H1 (cell line): ENCODE measurements around the gene TTC9. TPM values are rescaled to one million over a fixed set of nuclear protein-coding genes. Genes with fewer than 3 reads are reported as not detected.

ENCODE experiments used
- CTCF ChIA-PET: fragments of 300-600 bp; sonication (Branson Sonifier 250); formaldehyde crosslinking; loops from one replicate; lab custom pipeline; 2021; ENCODE audit not compliant: partially characterized antibody; lab: Charles Lee
- POLR2A ChIA-PET: fragments of 300-600 bp; sonication (Branson Sonifier 250); formaldehyde crosslinking; loops from one replicate; lab custom pipeline; 2021; ENCODE audit warnings: inconsistent platforms; ENCODE audit not compliant: partially characterized antibody; lab: Charles Lee
- DNase-seq, 2 experiments: peaks; one replicate each; pipeline versions ENCODE4 v3.0.0 to v3.0.0-alpha.2; 2010 to 2022; ENCODE audit warnings: low spot score in 2 of 2, low read depth in 1 of 2, mixed read lengths in 1 of 2
- FAIRE-seq: peaks from 2 replicates; lab custom pipeline; 2011; peaks lifted over from hg19 to GRCh38; lab: Jason Lieb, UNC
- H2AFZ ChIP-seq: 2 replicates; pipeline ENCODE4 v1.8.1; 2012; ENCODE audit warnings: low read length, inconsistent platforms
- H2AK5ac ChIP-seq: 2 replicates; pipeline ENCODE4 v1.6.1; 2013; ENCODE audit warnings: low read depth, low read length
- H2BK120ac ChIP-seq: replicated peaks from 2 replicates; pipeline ENCODE3; 2013; ENCODE audit warnings: low read depth, low read length, inconsistent platforms
- H2BK12ac ChIP-seq: 2 replicates; pipeline ENCODE4 v1.6.1; 2013; ENCODE audit warnings: low read depth, low read length
- H2BK15ac ChIP-seq: 2 replicates; pipeline ENCODE4 v1.6.1; 2013; ENCODE audit warnings: low read length
- H2BK20ac ChIP-seq: 2 replicates; pipeline ENCODE4 v1.6.1; 2013; ENCODE audit warnings: low read length
- H2BK5ac ChIP-seq: 2 replicates; pipeline ENCODE4 v1.6.1; 2013; ENCODE audit warnings: low read depth, low read length
- H3K14ac ChIP-seq: 2 replicates; pipeline ENCODE4 v1.6.1; 2013; ENCODE audit warnings: inconsistent platforms; ENCODE audit not compliant: insufficient read length
- H3K18ac ChIP-seq: 2 replicates; pipeline ENCODE4 v1.6.1; 2013; ENCODE audit warnings: low read length; ENCODE audit errors: extremely low read depth
- H3K23ac ChIP-seq: 2 replicates; pipeline ENCODE4 v1.6.1; 2013; ENCODE audit warnings: inconsistent platforms; ENCODE audit not compliant: insufficient read length
- H3K23me2 ChIP-seq: 2 replicates; pipeline ENCODE4 v1.6.1; 2013; ENCODE audit warnings: low read depth, low read length
- H3K27ac ChIP-seq: 2 replicates; pipeline ENCODE4 v1.6.1; 2011; ENCODE audit warnings: low read depth, low read length, inconsistent platforms
- H3K27me3 ChIP-seq, 4 experiments: replicated peaks in 1 of 4; 1 replicate in 1 of 4; 2 replicates in 3 of 4; pipeline versions ENCODE4 v1.6.1 to v1.8.1; 2011 to 2013; ENCODE audit warnings: low read length in 3 of 4, mild to moderate bottlenecking in 3 of 4, inconsistent platforms in 2 of 4, mixed read lengths in 2 of 4, moderate library complexity in 1 of 4; ENCODE audit not compliant: control insufficient read depth in 3 of 4, insufficient read depth in 3 of 4; ENCODE audit errors: extremely low read depth in 1 of 4
- H3K36me3 ChIP-seq, 4 experiments: 2 replicates each; pipeline versions ENCODE4 v1.6.1 to v1.8.1; 2011 to 2013; ENCODE audit warnings: mild to moderate bottlenecking in 4 of 4, low read length in 3 of 4, moderate library complexity in 2 of 4, control low read depth in 1 of 4, inconsistent platforms in 1 of 4; ENCODE audit not compliant: insufficient read depth in 4 of 4, control insufficient read depth in 2 of 4
- H3K4ac ChIP-seq: replicated peaks from 2 replicates; pipeline ENCODE3; 2013; ENCODE audit warnings: low read length, low read depth, mixed read lengths, inconsistent platforms; ENCODE audit not compliant: insufficient read length
- H3K4me1 ChIP-seq, 4 experiments: replicated peaks in 1 of 4; 1 replicate in 1 of 4; 2 replicates in 3 of 4; pipeline versions ENCODE4 v1.6.1 to v1.8.1; 2011 to 2013; ENCODE audit warnings: low read length in 3 of 4, inconsistent platforms in 2 of 4, mixed read lengths in 1 of 4; ENCODE audit not compliant: insufficient read depth in 4 of 4, control insufficient read depth in 3 of 4
- H3K4me2 ChIP-seq, 2 experiments: 2 replicates each; pipeline versions ENCODE4 v1.6.1 to v1.8.1; 2011 to 2013; ENCODE audit warnings: low read depth in 2 of 2, low read length in 2 of 2, control low read depth in 1 of 2, inconsistent platforms in 1 of 2, mild to moderate bottlenecking in 1 of 2; ENCODE audit not compliant: insufficient read depth in 1 of 2
- H3K4me3 ChIP-seq, 4 experiments: fragments of 200-600, 300-600 bp in 1 of 4; sonication (generic), shearing (Covaris generic), sonication (Bioruptor Twin) in 1 of 4; 2 replicates each; pipeline versions ENCODE4 v1.5.1 to v1.8.1; 2011 to 2016; ENCODE audit warnings: low read length in 4 of 4, low read depth in 3 of 4, control low read depth in 2 of 4, inconsistent platforms in 2 of 4, mild to moderate bottlenecking in 2 of 4, mixed read lengths in 1 of 4, moderate library complexity in 1 of 4; ENCODE audit not compliant: insufficient read depth in 2 of 4; ENCODE audit errors: extremely low read depth in 1 of 4
- H3K56ac ChIP-seq: replicated peaks from 2 replicates; pipeline ENCODE3; 2013; ENCODE audit warnings: low read depth, mild to moderate bottlenecking, mixed read lengths, low read length, inconsistent platforms; ENCODE audit not compliant: insufficient read length
- H3K79me1 ChIP-seq: 2 replicates; pipeline ENCODE4 v1.6.1; 2013; ENCODE audit warnings: low read depth, low read length, control low read depth
- H3K79me2 ChIP-seq, 2 experiments: 2 replicates each; pipeline versions ENCODE4 v1.6.1 to v1.8.1; 2012 to 2013; ENCODE audit warnings: low read length in 2 of 2, mild to moderate bottlenecking in 2 of 2, inconsistent platforms in 1 of 2; ENCODE audit not compliant: insufficient read depth in 2 of 2, control insufficient read depth in 1 of 2
- H3K9ac ChIP-seq, 4 experiments: replicated peaks in 1 of 4; 1 replicate in 1 of 4; 2 replicates in 3 of 4; pipeline versions ENCODE4 v1.6.1 to v1.8.1; 2011 to 2013; ENCODE audit warnings: low read depth in 3 of 4, low read length in 3 of 4, control low read depth in 2 of 4, mild to moderate bottlenecking in 2 of 4, moderate library complexity in 2 of 4, inconsistent platforms in 1 of 4; ENCODE audit errors: extremely low read depth in 1 of 4
- H3K9me3 ChIP-seq, 2 experiments: 2 replicates each; pipeline versions ENCODE4 v1.6.1 to v1.8.1; 2012 to 2013; ENCODE audit warnings: mild to moderate bottlenecking in 2 of 2, moderate library complexity in 2 of 2, control low read depth in 1 of 2, inconsistent platforms in 1 of 2, low read depth in 1 of 2, low read length in 1 of 2, mixed read lengths in 1 of 2; ENCODE audit not compliant: insufficient read depth in 2 of 2
- H4K20me1 ChIP-seq, 2 experiments: replicated peaks in 1 of 2; 2 replicates each; pipeline versions ENCODE3 to v1.8.1; 2011 to 2013; ENCODE audit warnings: inconsistent platforms in 2 of 2, low read length in 2 of 2, mild to moderate bottlenecking in 1 of 2; ENCODE audit not compliant: insufficient read depth in 2 of 2, control insufficient read depth in 1 of 2
- H4K5ac ChIP-seq: 2 replicates; pipeline ENCODE4 v1.6.1; 2013; ENCODE audit warnings: low read length, low read depth, mixed read lengths, inconsistent platforms; ENCODE audit not compliant: insufficient read length
- H4K8ac ChIP-seq: 2 replicates; pipeline ENCODE4 v1.8.0; 2013; ENCODE audit warnings: mild to moderate bottlenecking, moderate library complexity, low read length, inconsistent platforms; ENCODE audit not compliant: insufficient read depth; ENCODE audit errors: extremely low read depth
- H4K91ac ChIP-seq: replicated peaks from 2 replicates; pipeline ENCODE3; 2013; ENCODE audit warnings: low read length, mixed read lengths, inconsistent platforms; ENCODE audit not compliant: insufficient read length
- CEBPB ChIP-seq: IDR thresholded peaks from 2 replicates; pipeline ENCODE4 v1.6.1; 2012; ENCODE audit warnings: low read depth, low read length
- HDAC6 ChIP-seq: IDR thresholded peaks from one replicate; pipeline ENCODE4 v1.7.1; 2012; ENCODE audit warnings: low read depth, mild to moderate bottlenecking, inconsistent platforms, low read length, moderate library complexity
- MAFK ChIP-seq: IDR thresholded peaks from 2 replicates; pipeline ENCODE4 v1.6.1; 2012; ENCODE audit warnings: low read depth, mild to moderate bottlenecking, improper control_type of control experiment, low read length
- SUZ12 ChIP-seq: fragments of 200-600 bp; sonication (generic); IDR thresholded peaks from 2 replicates; pipeline ENCODE4 v1.6.1; 2012; ENCODE audit warnings: mild to moderate bottlenecking, inconsistent platforms, low read length, moderate library complexity, mixed read lengths
- polyA plus RNA-seq, 7 experiments: library from polyadenylated mRNA; depleted of rRNA in 3 of 7; stranded (reverse) in 5 of 7; unstranded in 2 of 7; fragments of >200 nt in 5 of 7; fragments of 200-250 nt in 2 of 7; gene quantifications; 1 replicate in 5 of 7; 2 replicates in 1 of 7; 4 replicates in 1 of 7; pipeline versions ENCODE4 v1.2.1 to v1.2.3, GENCODE V29; 2011 to 2013; ENCODE audit warnings: missing spikeins in 2 of 7, mixed read lengths in 2 of 7
- total RNA-seq: library from RNA; stranded (reverse); fragmentation: NEBNext Ultra II Directional; extraction: Animal tissue kit (Norgen Biotek cat#: 25700); gene quantifications from 2 replicates; pipeline ENCODE4 v1.2.1, GENCODE V29; 2021

The TTC9 gene
- total and polyA plus RNA-seq, 2 of the 8 experiments (the other 6 are each of a cell fraction or from before 2014, with no cell fraction given), result 21.0 to 29.5 TPM

DNA sequence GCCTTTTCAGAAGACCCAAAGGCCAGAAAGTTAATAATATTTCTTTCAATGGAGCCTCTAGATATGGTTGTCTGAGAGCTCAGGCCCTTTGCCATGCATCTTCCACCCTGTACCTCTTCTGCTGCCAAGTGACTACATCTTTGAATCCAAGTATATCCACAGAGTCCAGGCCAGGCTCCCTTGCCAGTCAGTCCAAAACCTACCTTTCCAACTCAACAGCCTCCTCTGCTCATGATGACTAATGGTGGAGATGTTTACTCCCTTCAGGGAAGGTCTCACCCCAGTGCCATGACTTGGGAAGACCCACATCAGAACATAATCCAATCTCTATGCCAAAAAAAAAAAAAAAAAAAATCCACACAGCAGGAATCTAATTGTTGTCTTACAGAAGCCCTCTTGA is 20.4 kb downstream of the TTC9 start:
- no peak overlapping the region for H3K4me2 ChIP-seq
- CTCF ChIA-PET, result no interaction called here
- FAIRE-seq, result no peak

More for the DNA sequence above, 20.4 kb downstream of the TTC9 start:
- H4K5ac ChIP-seq, result no peak overlapping the region
- H3K27me3 ChIP-seq, result no peaks in the 10 kb centered on the region
- no peak overlapping the region for H3K56ac ChIP-seq
- no peak overlapping the region for H2BK15ac ChIP-seq
- no peak overlapping the region; the same call in 1 of the 2 replicates for H2BK5ac ChIP-seq
- H3K23me2 ChIP-seq, result peaks cover 2% of the 10 kb centered on the region; the same call in 1 of the 2 replicates
- no peaks in the 10 kb centered on the region for H3K9me3 ChIP-seq
- no peak overlapping the region for H3K4ac ChIP-seq
- no peak overlapping the region; the same call in 1 of the 2 replicates for H2AK5ac ChIP-seq
- peaks cover 0 to 10% (median 5%) of the 10 kb centered on the region in 4 experiments; a peak in 5 of 8 replicates for H3K36me3 ChIP-seq
- no peak overlapping the region for H2BK120ac ChIP-seq
- no peak overlapping the region for H4K91ac ChIP-seq
- H3K27ac ChIP-seq, result no peak overlapping the region
- H4K20me1 ChIP-seq, result peaks cover 0 to 13% of the 10 kb centered on the region in 2 experiments
- no peak for DNase-seq
- H3K9ac ChIP-seq, result no peak overlapping the region
- no peak overlapping the region for H4K8ac ChIP-seq
- H3K23ac ChIP-seq, result no peak overlapping the region
- H3K79me1 ChIP-seq, result peaks cover 19% of the 10 kb centered on the region; the same call in 1 of the 2 replicates
- H3K79me2 ChIP-seq, result peaks cover 0 to 98% of the 10 kb centered on the region in 2 experiments; a peak in 2 of 4 replicates
- H2BK12ac ChIP-seq, result no peak overlapping the region
- H2AFZ ChIP-seq, result no peak overlapping the region
- H3K14ac ChIP-seq, result no peak overlapping the region
- POLR2A ChIA-PET, result interaction anchor here (1.1 to 1.5 kb wide), 2 partner anchors 11 to 18 kb away, joined by 3 to 4 read pairs; no protein-coding TSS in a partner anchor
- H3K4me3 ChIP-seq, result no peak overlapping the region
- no peak overlapping the region for H3K18ac ChIP-seq
- H2BK20ac ChIP-seq, result no peak overlapping the region
- peaks cover 13 to 31% (median 24%) of the 10 kb centered on the region in 4 experiments; a peak in 6 of 7 replicates for H3K4me1 ChIP-seq
- no peak for TF ChIP-seq MAFK
- TF ChIP-seq HDAC6, result no peak
- no peak for TF ChIP-seq CEBPB
- TF ChIP-seq SUZ12, result no peak
